HG03103 (cell line): Measurements from ENCODE around the gene AK9.
"Not testable (repeated sequence)": the region's sequence is repeated elsewhere in the genome, so short reads cannot be mapped to it uniquely, and the experiment has no call there.

Experiments
- ATAC-seq: cut with Tn5 transposase; IDR thresholded peaks from one replicate; pipeline ENCODE4 v1.9.1; 2021; ENCODE audit warnings: low read depth; ENCODE audit not compliant: unreplicated experiment

The AK9 gene

DNA sequence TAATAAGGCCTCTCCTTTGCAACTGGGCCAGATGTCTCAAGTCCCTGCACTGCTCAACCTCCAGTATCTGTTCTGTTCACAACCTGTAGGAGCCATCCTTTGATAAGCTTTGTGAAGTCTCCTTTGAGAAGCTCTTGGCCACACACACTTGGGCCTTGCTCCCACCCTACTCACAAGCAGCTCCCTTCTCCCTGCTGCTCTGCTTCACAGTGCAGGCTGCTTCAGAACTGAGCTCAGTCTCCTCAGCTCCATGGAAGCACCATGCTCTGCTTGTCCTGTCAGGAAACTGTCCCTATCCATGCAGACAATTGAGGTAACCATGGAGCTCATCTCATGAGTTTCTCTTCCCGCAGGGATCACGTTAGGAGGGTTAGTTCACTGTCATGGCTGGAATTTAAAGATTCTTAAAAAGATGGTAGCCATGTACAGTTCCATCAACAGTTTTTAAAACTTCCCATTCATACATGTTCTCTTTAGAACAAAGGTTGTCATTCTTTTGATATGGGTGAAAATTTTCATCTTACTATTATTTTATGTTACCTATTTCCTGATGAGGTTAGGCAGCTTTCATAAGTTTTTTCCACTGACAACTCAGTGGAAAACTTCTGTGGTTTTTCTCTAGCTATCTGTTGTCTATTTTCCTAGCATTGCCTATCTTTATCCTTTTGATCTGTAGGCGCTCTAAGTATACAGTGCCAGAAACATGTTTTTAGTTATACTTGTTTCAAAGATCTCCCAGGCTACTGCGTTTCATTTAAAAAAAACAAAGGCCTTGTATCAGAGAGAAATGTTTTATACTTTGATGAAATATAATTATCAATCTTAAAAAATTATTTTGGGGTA is 62.6 kb downstream of the AK9 start:
- ATAC-seq = no peak

GRCh38 chr6:109626311-109626710 is 64.7 kb downstream of the AK9 start:
- no peak for ATAC-seq

DNA sequence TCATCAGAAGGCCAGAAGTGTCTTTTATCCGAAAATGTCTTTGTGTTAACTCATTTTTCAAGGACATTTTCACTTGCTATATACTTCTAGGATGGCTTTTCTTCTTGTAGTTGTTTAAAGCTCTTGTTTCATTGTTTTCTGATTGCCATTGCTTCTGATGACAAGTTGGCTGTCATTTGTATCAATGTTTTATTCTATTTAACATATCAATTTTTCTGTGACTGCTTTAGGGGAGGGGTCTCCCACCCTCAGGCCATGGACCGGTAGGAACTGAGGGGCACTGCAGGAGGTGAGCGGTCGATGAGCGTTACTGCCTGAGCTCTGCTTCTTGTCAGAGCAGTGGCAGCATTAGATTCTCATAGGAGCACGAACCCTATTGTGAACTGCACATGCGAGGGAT is 65.8 kb downstream of the AK9 start:
- ATAC-seq = no peak

GRCh38 chr6:109623288-109623687 is 67.7 kb downstream of the AK9 start:
- ATAC-seq = no peak

DNA sequence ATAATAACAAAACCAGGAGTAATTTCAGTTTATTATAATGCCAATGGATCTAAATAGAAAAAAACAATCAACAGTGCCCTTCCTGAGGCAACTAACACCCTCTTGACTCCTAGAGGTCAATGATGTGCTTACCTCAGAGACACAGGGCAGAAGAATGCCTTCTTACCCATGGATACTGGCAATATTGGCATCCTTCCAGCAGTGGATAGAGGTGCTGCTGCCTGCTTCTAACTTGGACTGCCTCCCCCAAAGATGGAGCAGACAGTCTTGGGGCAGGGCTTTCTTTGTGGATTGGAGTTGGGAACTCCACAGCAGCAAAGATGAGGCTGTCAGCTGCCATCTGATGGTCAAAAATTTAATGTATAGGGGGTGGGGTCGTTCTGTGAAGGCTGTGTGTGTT is 78.7 kb downstream of the AK9 start:
- no peak for ATAC-seq

- no peak for ATAC-seq
Measured at GRCh38 chr6:109611502-109611901, 79.5 kb downstream of the AK9 start.

DNA sequence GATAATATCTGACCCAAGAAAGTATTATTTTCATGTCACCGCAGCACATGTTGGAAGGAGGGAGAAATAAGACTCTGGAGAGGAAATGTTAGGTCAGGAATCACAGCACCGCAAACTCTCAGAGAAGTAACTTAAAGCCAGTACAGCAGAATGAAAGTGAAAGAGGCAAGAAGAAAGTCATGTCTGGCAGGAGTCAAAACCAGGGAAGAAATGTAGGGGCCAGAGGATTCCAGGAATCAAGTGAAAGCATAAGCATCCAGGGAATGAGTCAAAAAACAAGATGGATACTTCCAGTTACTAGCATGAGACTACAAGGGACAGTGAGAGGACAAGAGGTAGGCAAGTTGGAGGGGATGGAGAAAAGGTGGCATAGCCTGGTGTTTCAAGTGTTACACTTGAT is 80.4 kb downstream of the AK9 start:
- ATAC-seq = no peak

DNA sequence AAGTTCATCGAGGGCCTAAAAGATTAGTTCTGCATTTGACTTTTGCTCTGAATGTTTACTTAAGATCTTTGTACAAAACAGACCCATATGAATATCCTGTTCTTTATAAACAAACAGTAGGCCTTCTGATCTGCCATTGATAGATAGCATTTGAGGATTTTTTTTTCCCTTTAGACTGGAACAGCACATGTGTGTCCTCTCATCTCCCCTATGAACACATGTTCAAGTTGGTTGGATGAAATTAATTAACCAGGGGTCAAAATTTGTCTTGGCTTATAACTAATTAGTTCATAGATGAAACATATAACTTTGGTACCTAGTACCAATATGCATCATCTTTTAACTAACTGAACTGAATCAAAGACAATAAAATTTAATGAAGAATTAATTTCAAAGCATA is 81.3 kb downstream of the AK9 start:
- ATAC-seq = no peak

DNA sequence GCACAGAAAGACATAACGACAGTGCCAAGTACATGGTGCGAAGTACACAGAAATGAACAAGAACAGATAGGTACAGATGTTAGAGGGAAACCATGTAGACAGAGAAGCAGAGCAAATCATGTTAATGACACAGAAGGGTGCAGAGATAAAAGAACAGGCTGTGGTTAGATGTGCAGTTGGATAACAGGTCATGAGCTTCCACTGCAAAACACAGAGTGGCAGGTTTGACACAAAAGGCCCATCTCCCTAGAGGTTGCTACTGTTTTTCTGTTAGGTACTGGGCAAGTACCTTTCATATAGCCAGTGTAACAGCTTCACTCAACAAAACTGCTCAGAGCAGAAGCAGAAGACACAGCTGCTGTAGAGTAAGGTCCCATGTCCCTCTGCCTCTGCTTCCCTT is 84.6 kb downstream of the AK9 start:
- ATAC-seq = no peak

GRCh38 chr6:109595998-109596397 is 95.0 kb downstream of the AK9 start:
- no peak for ATAC-seq

DNA sequence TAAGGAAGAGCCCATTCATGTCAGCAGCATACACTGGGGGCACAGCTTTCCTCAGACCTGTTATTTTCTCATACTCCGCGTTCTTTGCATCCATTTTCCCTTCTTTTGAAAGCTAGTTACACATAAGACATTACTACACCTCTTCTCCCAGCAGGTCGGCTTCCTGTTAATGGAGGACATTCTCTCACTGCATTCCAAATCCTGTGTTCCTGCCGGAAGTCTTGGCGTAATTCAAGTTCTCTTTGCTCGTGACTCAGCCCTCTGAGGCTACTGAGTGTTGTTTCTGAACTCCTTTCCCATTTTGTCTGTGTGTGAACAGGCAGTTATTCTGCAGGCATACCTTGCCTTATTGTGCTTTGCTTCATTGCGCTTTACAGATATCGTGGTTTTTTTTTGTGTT is 110.5 kb downstream of the AK9 start:
- ATAC-seq = no peak

GRCh38 chr6:109579361-109579760 is 111.6 kb downstream of the AK9 start:
- ATAC-seq = no peak

DNA sequence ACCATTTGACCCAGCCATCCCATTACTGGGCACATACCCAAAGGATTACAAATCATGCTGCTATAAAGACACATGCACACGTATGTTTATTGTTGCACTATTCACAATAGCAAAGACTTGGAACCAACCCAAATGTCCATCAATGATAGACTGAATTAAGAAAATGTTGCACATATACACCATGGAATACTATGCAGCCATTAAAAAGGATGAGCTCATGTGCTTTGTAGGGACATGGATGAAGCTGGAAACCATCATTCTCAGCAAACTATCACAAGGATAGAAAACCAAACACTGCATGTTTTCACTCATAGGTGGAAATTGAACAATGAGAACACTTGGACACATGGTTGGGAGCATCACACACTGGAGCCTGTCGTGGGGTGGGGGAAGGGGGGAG is 121.1 kb downstream of the AK9 start:
- not testable (repeated sequence) for ATAC-seq

DNA sequence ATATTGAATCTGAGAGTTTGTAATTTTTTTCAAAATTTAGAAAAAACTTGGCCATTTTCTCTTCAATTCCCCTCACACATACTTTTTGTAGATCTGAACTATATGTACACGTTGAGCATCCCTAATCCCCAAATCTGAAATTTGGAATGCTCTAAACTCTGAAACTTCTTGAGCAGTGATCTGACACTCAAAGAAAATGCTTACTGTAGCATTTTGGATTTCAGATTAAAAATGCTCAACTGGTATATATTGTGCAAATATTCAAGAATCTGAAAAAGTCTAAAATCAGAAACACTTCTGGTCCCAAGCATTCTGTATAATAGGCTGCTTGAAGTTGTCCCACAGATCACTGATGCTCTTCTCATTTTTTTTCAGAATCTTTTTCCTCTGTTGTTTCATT is 129.2 kb downstream of the AK9 start:
- no peak for ATAC-seq

- ATAC-seq = no peak
Measured at GRCh38 chr6:109531446-109531845, 159.6 kb downstream of the AK9 start.

GRCh38 chr6:109527989-109528388 is 163.0 kb downstream of the AK9 start:
- ATAC-seq = no peak

DNA sequence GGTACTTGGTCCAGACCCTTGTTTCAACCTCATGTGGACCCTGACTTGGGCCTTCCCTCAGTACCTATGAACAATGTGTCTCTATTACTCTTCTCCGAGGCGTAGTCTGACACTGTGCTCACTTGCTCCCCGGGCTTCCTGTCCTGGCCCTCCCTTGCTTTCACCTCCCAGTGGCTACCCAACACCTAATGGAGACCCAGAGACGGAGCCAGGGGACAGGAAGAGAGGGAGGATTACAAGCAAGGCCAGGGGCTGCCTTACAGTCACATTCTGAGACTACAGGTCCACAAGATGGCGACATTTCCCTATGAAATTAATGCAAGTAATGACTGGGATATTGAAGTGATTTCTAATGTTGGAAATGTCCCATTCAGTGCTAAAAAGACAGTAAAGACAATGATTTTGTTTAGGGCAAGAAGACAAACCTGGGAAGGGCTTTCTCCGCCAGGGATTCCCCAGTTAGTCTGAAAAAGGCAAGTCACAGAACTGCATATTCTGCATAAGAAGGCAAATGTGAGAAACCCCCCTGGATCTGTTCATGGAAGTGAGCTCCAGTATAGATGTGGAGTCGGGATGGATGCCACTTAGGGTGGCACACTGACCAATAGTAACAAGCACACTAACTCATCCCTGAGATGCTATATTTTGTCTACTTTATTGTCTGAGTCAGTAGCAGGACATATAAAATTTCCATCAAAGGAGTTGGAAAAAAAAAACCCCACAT is 163.9 kb downstream of the AK9 start:
- no peak for ATAC-seq

- no peak for ATAC-seq
Measured at GRCh38 chr6:109524129-109524528, 166.9 kb downstream of the AK9 start.

DNA sequence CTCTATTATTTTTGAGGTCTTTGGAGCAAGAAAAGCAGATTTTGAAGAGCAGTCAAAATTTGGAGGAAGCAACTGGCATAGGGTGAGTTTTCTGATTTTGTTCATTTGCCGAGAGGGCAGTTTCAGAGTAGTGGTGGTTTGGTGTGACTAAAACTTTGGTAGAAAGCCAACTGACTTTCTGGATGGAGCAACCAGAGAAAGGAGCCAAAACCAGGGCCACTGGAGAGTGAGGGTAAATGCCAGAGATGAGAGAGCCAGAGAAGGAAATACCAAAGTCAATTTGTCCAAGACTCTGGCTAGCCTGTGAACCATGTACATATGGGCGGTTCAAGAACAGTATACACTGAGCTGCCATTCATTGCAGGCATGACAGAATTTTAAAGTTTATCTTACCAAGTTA is 167.5 kb downstream of the AK9 start:
- no peak for ATAC-seq

DNA sequence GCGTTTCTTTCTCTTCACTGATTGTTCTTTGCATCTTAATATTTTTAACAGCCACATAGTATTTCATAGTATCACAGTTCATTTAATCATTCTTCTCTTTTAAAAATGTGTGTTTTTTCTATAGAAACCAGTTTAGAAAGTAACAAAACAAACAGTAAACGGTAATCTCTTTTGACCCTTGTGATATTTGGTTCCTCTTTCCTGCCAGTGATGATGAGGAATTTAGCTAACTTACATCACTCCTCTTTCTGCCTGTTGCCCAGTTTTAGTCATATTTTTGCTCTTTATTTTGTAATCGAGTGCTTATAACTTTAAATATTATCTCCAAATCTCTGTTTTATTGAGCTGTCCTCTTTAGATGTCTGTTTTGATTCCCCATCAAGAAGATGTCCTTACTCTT is 169.9 kb downstream of the AK9 start:
- ATAC-seq = no peak

- not testable (repeated sequence) for ATAC-seq
Measured at GRCh38 chr6:109519647-109520046, 171.4 kb downstream of the AK9 start.

- ATAC-seq = no peak
Measured at GRCh38 chr6:109516929-109517328, 174.1 kb downstream of the AK9 start.
